ENCODE measurements around the gene STRA6.
A peak's percentile ranks its signal among the peaks of the same experiment; 100 is the strongest.

The STRA6 gene

GRCh38 chr15:74217907-74218885 lies 15.6 kb upstream of the STRA6 start:
- no peak for DNase-seq (ENCODE audit: low read depth)
- TF ChIP-seq CTCF (IDR thresholded peaks at IDR 0.05; ENCODE audit: low read depth, low read length, missing control alignments) = no peak
- no peak overlapping the region for H3K4me3 ChIP-seq (ENCODE audit: low read depth, low read length)

GRCh38 chr15:74216949-74217348 lies 14.4 kb upstream of the STRA6 start:
- no peak overlapping the region for H3K4me3 ChIP-seq (ENCODE audit: low read depth, low read length)
- no peak for TF ChIP-seq CTCF (IDR thresholded peaks at IDR 0.05; ENCODE audit: low read depth, low read length, missing control alignments)
- DNase-seq (ENCODE audit: low read depth) = no peak

- DNase-seq (ENCODE audit: low read depth) = no peak
- no peak overlapping the region for H3K4me3 ChIP-seq (ENCODE audit: low read depth, low read length)
- TF ChIP-seq CTCF (IDR thresholded peaks at IDR 0.05; ENCODE audit: low read depth, low read length, missing control alignments) = no peak
These were observed 13.4 kb upstream of the STRA6 start for GRCh38 chr15:74215958-74216357.

- TF ChIP-seq CTCF (IDR thresholded peaks at IDR 0.05; ENCODE audit: low read depth, low read length, missing control alignments) = no peak
- no peak for DNase-seq (ENCODE audit: low read depth)
- H3K4me3 ChIP-seq (ENCODE audit: low read depth, low read length) = no peak overlapping the region
These were observed 11.9 kb upstream of the STRA6 start for GRCh38 chr15:74214324-74215021.

GRCh38 chr15:74213858-74214284 lies 11.3 kb upstream of the STRA6 start:
- no peak for TF ChIP-seq CTCF (IDR thresholded peaks at IDR 0.05; ENCODE audit: low read depth, low read length, missing control alignments)
- H3K4me3 ChIP-seq (ENCODE audit: low read depth, low read length) = no peak overlapping the region
- DNase-seq (ENCODE audit: low read depth) = no peak

GRCh38 chr15:74212494-74212893 lies 9.9 kb upstream of the STRA6 start:
- no peak for TF ChIP-seq CTCF (IDR thresholded peaks at IDR 0.05; ENCODE audit: low read depth, low read length, missing control alignments)
- DNase-seq (ENCODE audit: low read depth) = peak; percentile 29
- H3K4me3 ChIP-seq (ENCODE audit: low read depth, low read length) = no peak overlapping the region

Data from GM12864 (cell line).